HS-5 (cell line): Measurements from ENCODE around the gene SFT2D2.
A peak's percentile ranks its signal among the peaks of the same experiment; 100 is the strongest.
"Not testable (repeated sequence)": the region's sequence is repeated elsewhere in the genome, so short reads cannot be mapped to it uniquely, and the experiment has no call there.

ENCODE experiments used
- DNase-seq: peaks from one replicate; pipeline ENCODE4 v3.0.0-alpha.2; 2012; ENCODE audit warnings: low read depth

The SFT2D2 gene

DNA sequence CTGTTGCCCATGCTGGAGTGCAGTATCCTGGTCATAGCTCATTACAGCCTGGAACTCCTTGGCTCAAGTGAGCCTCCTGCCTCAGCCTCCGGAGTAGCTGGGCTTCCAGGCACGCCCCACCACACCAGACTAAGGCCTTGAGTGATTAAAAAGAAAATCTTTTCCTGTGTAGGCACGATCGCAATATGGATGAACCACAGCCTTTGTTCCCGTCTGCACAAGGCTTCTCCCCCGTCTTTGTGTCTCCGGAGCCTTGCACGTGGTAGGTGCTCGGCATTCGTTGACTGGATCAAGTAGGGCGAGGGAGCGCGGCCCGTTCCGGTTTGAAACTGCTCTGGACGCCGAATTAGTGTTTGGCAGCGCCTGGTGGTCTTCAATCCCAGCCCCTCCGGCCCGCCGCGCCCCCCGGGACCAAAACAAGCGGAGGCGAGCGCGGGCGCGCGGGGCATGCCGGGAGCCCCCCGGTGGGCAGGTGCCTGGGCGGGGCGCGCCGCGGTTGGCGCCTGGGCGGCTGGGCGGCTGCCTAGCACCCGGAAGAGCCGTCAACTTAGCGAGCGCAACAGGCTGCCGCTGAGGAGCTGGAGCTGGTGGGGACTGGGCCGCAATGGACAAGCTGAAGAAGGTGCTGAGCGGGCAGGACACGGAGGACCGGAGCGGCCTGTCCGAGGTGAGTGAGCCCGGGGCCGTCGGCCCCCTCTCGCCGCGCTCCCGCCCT is at the start of gene SFT2D2:
Gene SFT2D2 (plus strand): TSS at position 529 of the 715 bp plus-strand sequence. CDS start 76 bp downstream, at position 605.
- DNase-seq, result no peak

DNA sequence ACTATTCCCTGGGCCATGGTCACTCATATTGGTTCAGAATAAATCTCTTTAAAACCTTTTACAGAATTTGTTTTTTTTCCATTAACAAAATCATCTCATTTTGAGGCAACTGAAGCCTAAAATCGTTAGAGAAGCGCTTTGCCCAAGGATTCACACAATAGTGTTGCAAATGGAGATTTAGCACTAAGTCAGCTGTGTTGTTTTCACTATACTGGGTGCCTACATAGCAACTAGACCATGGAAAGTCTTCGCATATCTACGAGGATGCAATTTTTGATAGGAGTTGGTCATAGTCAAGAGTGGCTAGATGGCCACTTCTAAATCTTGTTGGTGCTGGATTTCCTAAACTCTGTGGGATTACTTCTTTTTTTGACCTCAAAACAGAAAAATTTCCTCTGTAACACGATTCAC is 47.6 kb upstream of the SFT2D2 start:
- DNase-seq, result no peak

DNA sequence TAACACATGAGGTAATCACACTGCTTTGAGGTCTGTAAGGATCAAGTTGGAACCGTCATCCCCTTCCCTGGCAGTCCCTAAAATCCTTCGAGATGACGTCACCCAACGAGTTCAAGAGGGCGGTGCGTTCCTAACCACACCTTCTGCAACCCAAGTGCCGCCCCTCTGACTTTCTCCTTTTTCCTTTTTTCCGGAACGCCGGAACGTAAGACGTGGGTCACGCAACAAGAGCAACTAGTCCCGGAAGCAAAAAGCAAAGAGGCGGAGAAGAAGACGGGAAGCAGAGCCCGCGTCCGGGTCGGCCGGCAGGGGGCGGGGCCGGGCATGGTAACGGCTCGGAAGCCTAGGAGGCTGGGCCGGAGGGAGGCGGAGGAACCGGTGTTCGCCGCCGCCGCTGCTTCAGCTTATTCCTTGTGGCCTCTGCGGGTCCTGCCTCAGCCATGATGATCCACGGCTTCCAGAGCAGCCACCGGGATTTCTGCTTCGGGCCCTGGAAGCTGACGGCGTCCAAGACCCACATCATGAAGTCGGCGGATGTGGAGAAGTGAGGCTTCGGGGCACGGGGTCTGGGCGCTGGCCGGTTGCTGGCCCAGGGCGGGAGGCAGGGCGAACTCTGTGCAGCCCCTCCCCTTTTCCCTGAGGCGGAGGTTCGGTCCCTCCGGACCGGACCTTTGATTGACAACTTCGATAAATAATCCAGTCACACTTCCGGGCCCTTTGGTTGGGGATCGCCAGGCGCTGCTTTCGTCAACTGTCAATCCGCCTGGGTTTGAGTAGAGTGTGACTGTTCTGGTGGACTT is 47.0 kb upstream of the SFT2D2 start, which contains the start of gene TIPRL:
Gene TIPRL (plus strand): TSS at position 325 of the 800 bp plus-strand sequence. CDS start 116 bp downstream, at position 441.
- peak; percentile 99 for DNase-seq

DNA sequence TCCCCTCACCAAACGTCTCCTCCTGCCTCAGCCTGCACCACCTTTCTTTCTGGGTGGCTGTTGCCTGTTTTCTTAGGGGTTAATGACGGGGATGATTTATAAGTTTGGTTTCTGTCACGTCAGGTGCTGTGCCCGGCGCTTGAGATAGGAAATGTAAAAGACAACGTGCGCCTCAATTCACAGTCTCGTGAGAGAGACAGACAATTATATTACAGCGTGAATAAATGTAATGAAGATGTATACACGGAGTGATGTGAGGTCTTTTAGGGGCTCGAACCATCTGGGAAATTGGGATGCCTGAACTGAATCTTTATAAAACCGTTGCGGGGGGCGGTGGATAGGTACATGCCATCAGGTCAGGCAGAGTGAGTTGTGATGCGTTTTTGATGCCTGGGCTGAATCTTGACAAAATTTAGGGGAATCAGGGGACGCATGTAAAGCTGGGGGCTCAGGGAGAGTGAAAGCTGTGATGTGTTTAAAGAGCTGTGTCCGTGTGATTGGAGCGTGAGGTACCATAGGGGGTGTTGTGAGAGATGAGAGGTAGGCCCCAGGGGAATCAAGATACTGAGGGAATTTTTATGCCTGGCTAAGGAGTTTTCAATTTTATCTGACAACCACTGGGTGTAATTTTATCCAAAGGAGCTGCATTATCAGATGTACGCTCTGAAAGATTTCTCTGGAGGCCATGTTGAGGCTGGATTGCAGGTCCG is 46.2 kb upstream of the SFT2D2 start:
- no peak for DNase-seq

DNA sequence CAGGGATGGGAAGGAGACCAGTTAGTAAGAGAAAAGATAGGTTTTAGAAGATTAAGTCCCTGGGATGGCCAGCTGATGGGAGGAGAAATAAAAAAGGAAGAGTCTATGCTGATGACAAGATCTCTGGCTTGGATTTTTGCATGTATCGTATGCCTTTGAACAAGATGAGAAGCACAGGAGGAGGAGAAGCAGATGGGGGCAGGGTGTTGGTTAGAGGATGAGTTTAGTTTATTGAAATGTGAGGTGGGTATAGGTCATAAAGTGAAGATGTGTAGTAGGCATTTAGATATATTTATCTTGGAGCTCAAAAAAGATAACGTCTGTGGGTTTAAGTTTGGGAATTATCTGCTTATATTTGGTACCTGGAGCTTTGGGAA is 45.7 kb upstream of the SFT2D2 start:
- peak; percentile 14 for DNase-seq

DNA sequence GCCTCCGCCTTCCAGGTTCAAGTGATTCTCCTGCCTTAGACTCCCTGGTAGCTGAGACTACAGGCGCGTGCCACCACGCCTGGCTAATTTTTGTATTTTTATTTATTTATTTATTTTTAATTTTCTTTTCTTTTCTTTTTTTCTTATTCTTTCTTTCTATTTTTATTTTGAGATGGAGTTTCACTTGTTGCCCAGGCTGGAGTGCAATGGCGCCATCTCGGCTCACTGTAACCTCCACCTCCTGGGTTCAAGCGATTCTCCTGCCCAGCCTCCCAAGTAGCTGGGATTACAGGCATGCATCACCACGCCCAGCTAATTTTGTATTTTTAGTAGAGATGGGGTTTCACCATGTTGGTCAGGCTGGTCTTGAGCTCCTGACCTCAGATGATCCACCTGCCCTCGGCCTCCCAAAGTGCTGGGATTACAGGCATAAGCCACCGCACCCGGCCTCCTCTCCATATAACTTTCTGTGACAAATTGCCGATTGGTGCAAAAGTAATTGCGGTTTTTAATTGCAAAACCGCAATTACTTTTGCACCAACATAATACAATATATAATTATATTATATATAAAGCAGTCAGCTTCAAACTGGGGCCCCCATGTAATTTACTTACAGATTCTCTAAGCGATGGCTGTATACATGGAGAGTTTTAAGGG is 44.6 kb upstream of the SFT2D2 start:
- not testable (repeated sequence) for DNase-seq

DNA sequence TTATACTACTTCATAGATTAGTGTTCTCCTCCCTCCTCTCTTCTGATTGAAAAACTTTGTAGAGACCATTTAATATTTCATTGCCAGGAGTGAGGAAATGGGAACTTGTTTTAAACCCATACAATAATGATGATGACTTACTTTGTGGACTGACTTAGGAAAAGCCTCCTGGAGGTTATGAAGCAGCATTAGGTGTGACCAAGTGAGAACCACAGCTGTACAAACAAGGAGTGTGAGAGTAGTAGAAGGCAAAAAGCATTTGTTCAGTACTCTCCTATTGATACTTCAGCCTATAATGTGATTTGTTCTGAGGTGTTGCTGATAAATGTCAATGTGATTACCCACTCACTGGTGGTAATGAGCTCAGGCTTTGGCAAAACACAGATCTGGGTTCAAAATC is 38.6 kb upstream of the SFT2D2 start:
- no peak for DNase-seq

DNA sequence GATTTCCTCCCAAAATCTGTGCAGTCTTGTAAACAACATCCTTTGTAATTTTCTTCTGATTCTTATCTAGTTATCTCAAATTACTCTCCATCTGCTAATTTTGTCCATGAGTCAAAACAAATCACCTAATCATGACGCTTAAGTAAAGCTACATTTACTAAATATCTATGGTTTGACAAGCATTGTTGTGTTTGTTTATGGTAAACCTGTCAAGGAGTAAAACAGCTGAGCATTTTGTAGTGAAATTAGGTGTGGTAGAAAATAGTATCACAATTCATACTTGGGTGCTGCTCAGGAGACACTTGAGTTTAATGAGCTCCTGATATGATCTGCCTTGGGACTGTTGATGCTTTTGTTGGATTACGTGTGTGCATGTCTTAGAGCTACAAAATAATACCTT is 35.4 kb upstream of the SFT2D2 start:
- no peak for DNase-seq

DNA sequence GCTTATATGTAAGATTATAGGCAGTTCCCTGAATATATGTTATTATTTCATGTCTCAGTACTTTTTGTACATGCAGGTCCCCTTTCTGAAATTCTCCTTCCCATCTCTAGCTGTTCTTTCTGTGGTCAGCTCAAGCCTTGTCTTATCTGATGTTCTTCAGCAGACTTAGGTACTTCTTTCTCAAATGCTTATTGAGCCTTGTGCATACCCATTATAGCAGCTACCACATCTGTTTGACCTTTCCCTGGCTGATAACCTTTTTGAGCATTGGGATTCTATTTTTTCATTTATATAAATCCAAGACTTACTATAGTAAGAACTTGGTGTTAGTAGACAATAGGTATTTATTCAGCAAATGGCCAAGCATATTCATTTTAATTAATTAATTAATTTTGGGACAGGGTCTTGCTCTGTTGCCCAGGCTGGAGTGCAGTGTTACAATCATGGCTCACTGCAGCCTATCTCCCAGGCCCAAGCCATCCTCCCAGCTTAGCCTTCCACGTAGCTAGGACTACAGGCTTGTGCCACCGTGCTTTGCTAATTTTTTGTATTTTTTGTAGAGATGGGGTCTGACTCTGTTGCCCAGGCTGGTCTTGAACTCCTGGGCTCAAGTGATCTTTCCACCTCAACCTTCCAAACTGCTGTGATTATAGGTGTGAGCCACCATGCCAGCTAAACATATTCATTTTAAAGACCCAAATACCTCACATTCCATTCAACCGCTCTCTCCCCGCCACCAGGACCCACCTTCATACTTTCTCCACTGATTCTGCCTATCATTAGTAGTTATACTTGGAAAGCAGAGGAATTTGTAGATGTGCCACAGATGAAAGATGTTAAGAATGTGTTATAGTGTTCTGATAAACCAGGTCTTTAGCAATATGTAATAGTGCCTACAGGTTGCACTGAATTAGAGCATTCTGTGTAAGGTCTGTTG is 30.3 kb upstream of the SFT2D2 start:
- no peak for DNase-seq

DNA sequence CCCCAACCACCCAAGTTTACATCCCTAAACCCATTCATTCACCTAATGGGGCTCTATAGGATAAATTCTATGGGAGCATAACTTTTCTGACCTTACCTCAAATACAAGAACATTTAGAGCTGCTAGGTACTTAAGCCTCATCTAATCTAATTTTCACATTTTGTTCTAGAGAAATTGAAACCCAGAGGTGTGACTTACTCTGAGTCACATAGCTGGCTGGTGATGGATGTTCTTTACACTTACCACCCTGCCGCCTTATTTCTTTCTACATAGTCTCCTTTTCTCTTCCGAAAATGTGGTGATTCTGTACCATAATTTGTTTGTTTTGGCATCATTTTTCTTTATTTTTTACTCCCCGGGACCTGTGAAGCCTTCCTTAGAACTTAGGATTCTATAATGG is 26.7 kb upstream of the SFT2D2 start:
- DNase-seq, result no peak

DNA sequence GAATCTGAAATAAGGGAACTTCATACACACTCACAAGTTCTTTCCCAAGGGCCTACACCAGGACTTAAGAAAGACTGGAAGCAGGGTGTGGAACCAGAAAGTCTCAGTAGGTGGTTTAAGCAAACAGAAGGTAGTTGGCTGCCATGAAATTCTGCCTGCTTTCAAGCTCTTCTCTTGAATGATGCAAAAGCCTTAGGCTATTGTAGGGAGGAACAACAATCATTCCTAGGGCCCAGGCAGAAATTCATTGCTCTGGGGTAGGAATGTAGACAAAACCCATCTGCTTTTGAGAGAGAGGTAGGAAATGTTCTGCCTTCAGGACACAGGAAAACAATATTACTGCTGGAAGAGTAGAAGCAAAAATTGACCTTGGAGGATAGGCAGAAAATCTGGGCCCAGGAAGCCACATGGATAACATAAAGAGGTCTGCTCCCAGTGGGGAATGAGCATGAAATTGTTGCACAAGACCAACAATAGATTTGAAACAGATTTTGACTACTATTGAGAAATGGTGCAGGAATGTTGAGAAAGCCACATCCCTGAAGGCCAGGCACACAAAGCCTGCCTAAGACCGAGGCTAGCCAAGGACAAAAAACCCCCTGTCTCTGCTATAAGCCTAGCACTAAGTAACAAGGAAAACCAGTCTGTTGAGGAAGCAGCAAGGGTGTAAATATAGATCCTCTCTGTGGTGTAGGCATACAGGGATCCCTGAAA is 22.7 kb upstream of the SFT2D2 start:
- DNase-seq, result no peak

DNA sequence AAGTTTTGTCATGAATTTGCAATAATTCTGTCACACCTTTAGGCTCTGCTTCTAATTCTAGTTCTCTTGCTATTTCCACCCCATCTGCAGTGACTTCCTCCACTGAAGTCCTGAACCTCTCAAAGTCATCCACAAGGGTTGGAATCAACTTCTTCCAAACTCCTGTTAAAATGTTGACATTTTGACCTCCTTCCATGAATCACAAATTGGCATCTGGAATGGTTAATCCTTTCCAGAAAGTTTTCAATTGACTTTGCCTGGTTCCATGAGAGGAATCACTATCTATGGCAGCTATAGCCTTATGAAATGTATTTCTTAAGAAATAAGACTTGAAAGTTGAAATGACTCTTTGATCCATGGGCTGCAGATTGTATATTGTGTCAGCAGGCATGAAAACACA is 19.7 kb upstream of the SFT2D2 start:
- peak; percentile 25 for DNase-seq

DNA sequence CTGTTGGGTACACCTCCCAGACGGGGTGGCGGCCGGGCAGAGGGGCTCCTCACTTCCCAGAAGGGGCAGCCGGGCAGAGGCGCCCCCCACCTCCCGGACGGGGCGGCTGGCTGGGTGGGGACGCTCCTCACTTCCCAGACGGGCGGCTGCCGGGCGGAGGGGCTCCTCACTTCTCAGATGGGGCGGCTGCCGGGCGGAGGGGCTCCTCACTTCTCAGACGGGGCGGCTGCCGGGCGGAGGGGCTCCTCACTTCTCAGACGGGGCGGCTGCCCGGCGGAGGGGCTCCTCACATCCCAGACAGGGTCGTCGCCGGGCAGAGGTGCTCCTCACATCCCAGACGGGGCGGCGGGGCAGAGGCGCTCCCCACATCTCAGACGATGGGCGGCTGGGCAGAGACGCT is 18.1 kb upstream of the SFT2D2 start:
- DNase-seq, result not testable (repeated sequence)

DNA sequence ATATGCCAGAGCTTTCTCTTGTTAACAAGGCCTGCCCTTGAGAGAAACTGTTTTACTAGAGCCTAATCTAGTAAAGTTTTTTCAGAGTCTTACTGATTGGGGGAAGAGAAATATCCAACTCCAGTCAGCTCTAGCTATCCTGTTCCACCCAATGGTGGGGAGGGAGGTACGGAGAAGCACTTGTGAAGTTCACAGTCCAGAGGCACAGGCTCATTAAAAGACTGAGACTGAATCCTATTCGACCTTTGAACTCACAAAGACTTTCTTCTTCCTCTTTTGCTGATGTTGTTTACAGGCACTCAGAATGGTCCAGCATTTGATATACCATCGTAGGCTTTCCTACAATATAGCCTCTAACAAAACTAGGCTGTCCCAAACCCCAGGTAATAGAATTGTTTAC is 15.5 kb upstream of the SFT2D2 start:
- DNase-seq, result no peak

DNA sequence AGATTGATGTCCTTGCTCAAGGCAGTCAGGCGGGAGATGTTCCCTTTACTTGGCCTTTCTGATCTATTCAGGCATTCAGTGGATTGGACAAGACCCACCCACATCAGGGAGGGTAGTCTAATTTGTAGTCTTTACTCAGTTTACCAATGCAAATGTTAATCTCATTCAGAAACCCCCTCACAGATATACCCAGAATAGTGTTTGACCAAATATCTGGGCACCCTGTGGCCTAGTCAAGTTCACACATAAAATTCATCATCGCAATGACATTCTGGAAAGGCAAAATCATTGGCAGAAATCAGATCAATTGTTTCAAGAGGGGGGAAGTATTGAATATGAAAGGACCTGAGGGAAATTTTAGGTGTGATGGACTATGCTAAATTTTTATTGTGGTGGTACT is 12.5 kb upstream of the SFT2D2 start:
- DNase-seq, result no peak

DNA sequence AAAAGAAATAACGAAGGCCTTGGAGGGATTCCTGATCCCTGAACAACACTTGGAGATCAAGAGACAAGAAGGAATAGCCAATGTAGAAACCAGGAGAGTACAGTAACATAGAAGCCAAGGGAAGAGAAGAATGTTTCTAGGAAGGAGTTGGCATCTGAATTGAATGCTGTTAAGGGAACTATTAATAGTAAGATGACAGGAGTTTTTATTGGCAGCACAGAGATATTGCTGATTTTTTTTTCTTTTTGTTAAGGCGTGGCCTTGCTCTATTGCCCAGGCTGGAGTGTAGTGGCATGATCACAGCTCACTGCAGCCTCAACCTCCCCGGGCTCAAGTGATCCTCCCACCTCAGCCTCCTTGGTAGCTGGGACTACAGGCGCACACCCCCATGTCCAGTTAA is 9.6 kb upstream of the SFT2D2 start:
- DNase-seq, result no peak

DNA sequence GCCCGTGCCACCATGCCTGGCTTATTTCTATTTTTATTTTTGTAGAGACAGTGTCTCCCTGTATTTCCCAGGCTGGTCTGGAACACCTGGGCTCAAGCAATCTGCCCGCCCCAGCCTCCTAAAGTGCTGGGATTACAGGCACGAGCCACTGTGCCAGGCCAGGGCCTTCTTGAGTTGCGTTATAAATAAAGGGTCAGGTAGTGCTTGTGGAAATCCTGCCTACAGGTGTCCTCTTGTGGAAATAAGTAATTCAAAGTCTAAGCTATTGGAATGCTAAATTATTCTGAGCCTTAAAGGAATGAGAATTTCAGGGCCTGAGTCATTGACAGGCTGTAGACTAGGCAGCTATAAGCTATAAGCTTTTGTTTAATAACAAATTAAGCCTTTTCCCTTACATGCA is 8.1 kb upstream of the SFT2D2 start:
- no peak for DNase-seq

DNA sequence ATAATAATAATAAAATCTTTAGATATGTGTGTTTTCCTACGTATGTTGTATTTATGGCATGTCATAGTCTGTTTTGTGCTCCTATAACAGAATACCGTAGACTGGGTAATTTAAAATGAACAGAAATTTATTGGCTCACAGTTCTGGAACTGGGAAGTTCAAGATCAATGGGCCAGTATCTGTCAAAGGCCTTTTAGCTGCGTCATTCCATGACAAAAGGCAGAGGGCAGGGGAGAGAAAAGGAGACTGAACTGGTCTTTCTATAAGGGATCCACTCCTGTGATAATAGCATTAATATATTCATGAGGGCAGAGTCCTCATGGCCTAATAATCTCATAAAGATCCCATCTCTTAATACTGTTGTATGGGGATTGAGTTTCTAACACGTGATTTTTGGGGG is 7.1 kb upstream of the SFT2D2 start:
- DNase-seq, result no peak

DNA sequence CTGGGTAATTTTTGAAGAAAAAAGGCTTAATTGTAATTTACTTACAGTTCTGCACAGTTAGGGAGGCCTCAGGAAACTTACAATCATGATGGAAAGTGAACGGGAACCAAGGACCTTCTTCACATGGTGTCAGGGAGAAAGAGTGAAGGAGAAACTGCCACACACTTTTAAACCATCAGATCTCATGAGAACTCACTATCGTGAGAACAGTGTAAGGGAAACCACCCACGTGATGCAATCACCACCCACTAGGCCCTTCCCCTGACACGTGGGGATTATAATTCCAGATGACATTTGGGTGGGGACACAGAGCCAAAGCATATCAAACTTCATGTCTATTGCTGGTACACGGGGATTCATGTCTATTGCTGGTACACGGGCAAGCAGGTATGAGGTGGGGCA is 5.3 kb upstream of the SFT2D2 start:
- no peak for DNase-seq

DNA sequence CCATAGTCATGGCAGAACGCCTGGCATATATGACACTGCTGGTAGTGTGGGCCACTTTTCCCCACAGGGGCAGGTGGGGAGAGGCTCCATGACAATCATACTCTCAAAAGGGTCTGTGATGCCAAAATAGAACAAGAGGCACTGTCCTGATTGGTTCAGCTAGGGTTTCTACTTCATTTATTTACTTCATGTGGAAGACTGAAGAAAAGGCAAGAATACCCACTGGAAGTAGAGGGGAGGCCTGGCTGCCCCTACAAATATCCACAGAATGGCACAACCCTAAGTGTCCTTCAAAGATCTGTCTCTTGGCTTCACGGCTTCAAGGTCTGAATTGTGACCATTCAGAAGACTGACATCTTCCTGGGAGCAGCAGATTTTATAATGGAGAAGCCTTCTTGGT is 4.5 kb upstream of the SFT2D2 start:
- no peak for DNase-seq

DNA sequence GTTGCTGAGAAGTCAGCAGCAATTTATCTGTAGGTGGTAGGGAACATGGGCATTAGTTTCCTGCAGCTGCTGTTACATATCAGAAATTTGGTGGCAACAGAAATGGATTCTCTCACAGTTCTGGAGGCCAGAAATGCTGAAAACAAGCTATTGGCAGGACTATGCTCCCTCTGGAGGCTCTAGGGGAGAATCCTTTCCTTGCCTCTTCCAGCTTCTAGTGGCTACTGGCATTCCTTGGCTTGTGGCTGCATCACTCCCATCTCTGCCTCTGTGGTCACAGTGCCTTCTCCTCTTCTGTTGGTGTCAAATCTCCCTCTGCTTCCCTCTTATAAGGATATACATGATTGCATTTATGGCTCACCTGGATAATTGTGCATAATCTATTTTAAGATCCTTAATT is 2.5 kb upstream of the SFT2D2 start:
- no peak for DNase-seq
